GM12872 (cell line): ENCODE results near the gene DDX31.

Experiments
- TF ChIP-seq, protein P1 (sequence below): IDR thresholded peaks from 3 replicates; pipeline ENCODE4 v1.5.1; 2011; ENCODE audit warnings: low read depth, mild to moderate bottlenecking, low read length, moderate library complexity; ENCODE audit not compliant: insufficient read depth

DDX31 gene

DNA sequence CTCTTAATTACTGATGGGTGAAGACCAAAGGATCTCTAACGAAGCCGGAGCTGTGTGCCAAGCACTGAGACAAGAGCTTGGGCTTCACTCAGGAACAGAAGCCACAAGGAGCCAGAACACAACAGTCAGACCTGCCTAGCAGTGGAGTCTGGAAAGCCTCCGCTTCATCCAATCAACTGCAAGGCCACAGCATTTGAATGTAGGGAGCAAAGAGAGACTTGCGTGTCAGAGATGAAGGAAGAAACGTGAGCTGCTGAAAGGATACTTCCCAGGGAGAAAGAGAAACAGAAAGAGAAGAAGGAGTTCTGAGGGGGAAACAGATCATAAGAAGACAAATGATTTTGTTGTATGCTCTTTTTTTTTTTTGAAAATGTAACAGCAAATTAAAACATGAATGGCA lies 43.5 kb downstream of the DDX31 start:
- TF ChIP-seq, protein P1, sequence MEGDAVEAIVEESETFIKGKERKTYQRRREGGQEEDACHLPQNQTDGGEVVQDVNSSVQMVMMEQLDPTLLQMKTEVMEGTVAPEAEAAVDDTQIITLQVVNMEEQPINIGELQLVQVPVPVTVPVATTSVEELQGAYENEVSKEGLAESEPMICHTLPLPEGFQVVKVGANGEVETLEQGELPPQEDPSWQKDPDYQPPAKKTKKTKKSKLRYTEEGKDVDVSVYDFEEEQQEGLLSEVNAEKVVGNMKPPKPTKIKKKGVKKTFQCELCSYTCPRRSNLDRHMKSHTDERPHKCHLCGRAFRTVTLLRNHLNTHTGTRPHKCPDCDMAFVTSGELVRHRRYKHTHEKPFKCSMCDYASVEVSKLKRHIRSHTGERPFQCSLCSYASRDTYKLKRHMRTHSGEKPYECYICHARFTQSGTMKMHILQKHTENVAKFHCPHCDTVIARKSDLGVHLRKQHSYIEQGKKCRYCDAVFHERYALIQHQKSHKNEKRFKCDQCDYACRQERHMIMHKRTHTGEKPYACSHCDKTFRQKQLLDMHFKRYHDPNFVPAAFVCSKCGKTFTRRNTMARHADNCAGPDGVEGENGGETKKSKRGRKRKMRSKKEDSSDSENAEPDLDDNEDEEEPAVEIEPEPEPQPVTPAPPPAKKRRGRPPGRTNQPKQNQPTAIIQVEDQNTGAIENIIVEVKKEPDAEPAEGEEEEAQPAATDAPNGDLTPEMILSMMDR: no peak

DNA sequence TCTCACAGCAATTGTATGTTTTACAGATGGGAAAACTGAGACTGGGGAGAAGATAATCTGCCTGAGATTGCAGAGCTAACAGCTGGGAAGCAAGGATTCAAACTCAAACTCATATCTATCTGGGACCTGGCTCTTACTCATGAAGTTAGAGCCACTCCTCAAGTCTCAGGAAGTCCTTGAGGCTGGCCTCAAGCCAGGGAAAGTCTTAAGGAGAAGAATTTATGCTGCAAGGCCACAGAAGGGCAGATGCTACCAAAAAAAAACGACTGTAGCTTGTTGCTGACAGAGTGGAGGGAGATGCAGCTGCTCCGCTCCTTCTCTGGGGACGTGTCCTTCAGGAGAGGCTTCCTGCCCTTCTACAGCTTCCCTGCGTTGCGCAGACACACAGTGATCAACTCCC lies 47.6 kb downstream of the DDX31 start:
- TF ChIP-seq, protein P1: no peak

DNA sequence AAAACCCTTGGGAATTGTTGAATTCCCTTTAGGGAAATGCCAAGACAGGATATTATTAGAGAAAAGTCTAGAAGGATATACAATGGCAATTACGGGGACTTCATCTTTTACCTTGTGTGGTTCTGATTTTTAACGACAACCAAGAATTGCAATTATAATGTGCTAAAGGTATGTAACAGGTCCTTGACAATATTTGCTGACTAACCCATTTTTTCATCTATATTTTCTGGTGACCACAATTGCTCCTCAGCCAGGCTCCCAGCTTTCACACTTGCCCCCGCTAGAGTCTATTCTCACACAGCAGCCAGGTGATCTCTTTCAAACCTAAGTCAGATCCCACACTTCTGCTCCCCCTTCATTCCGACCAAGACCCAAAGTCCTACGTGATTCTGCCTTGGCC lies 53.1 kb downstream of the DDX31 start:
- TF ChIP-seq, protein P1: no peak

DNA sequence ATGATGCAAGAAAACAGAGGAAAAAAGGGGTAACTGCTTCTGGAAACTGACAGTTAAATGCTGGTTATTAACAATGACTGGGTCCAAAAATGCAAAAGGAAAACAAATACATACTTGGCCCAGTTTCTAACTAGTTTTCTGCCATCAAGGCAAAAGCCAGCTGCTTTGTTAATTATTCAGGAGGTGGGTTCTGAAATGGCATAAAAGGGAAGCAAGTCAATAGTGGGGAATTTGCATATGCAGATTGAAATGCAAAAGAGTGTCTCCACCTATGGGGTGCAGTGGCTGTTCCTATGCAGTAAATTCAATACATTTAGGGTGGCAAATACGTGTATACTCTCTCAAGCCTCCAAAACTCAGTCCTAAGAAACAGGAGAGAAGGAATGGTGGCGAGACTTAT lies 54.0 kb downstream of the DDX31 start:
- TF ChIP-seq, protein P1: no peak

DNA sequence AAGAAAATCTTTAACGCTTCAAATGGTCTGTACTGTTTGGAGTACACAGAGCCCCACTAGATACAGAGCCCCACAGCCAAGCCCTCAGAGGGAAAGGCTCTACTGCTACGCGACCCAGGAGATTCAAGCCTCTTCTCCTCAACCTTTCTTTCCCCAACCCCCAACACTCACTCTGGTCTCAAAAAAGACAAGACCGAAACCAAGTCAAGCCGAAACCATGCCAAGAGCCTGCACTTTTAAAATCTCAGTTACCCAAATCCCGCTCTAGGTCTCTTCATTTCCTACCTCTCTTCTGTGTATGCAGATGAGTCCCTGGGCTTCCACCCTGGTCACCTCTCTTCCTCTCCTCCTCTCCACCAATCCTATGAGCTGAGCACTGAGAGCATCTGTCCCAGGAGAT lies 55.5 kb downstream of the DDX31 start:
- TF ChIP-seq, protein P1: no peak

DNA sequence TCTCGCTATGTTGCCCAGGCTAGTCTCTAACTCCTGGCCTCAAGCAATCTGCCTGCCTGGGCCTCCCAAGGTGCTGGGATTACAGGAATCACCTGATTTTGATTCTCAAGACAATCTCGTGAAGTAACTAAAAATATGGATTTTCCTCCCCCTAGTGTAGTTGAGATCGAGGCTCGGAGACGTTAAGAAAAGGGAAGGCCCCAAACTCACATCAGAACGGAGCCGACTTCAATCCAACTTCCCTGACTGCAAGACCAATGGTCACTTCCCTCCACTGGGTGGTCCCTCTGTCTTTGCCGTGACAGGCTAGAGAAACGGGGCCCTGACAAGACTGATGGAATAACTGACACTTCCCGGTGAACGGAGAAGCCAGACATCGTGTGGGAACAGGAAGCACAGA lies 59.1 kb downstream of the DDX31 start:
- TF ChIP-seq, protein P1: no peak

DNA sequence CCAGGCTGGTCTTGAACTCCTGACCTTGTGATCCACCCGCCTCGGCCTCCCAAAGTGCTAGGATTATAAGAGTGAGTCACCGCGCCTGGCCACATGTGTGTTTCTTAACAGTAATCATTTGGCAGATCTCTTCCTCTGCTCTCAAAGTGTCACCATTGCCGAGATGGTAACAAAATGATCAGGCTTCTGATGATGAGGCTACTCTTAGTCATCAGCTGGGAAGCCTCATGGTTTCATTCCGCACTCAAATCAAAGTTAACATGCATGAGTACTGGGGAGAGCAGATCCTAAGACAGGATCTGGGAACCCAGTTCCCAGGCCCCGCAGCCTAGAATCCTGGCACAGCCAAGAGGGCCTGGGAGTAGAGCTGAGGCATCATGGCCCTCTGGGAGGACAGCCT lies 60.0 kb downstream of the DDX31 start:
- TF ChIP-seq, protein P1: no peak

DNA sequence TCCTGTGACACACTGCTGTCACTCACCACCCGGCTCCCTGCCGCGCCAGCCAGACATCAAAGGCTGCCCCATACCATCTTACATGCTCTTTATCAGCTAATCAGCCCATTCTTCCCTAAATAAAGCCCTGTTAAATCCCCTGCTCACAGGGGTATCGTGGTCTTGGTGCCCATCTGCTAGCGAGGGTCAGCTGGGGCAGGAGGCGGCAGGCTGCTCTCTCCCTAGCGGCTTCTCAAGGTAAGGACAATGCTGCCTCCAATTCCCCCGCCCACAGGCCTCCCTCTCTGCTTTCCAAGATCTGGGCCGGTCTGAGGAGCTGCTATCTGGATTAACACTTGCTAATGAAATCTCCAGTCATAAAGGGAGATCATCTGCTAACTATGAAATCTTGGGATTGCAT lies 60.6 kb downstream of the DDX31 start:
- TF ChIP-seq, protein P1: no peak
